Measurements from ENCODE around the gene ATP2B3. TPM values are rescaled to one million over a fixed set of nuclear protein-coding genes. Genes with fewer than 3 reads are reported as not detected.

The ATP2B3 gene
- total RNA-seq, 1 donor from 2014 or later = 0.25 TPM

DNA sequence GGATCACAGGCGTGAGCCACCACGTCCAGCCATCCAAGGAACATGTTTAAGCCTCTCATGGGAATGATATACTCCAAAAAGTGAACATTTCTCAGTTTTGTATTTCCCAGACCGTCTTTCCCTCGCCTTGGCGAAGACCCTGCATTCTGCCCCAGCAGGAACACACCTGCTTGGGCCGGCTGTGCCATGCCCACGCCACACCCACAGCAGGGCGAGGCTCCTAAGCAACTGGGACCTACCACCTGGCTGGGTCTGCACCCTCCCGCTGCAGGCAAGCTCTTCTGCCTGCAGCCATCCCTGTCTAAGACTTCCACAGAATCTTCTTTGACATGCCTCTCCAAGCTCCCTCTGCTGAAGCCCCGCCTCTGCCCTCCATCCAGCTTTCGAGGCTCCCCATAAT lies 77.9 kb downstream of the ATP2B3 start:
- no peak overlapping the region for H3K4me3 ChIP-seq
- H3K4me1 ChIP-seq = peaks cover 11% of the 10 kb centered on the region
- no peaks in the 10 kb centered on the region for H3K9me3 ChIP-seq
- TF ChIP-seq, protein P1, sequence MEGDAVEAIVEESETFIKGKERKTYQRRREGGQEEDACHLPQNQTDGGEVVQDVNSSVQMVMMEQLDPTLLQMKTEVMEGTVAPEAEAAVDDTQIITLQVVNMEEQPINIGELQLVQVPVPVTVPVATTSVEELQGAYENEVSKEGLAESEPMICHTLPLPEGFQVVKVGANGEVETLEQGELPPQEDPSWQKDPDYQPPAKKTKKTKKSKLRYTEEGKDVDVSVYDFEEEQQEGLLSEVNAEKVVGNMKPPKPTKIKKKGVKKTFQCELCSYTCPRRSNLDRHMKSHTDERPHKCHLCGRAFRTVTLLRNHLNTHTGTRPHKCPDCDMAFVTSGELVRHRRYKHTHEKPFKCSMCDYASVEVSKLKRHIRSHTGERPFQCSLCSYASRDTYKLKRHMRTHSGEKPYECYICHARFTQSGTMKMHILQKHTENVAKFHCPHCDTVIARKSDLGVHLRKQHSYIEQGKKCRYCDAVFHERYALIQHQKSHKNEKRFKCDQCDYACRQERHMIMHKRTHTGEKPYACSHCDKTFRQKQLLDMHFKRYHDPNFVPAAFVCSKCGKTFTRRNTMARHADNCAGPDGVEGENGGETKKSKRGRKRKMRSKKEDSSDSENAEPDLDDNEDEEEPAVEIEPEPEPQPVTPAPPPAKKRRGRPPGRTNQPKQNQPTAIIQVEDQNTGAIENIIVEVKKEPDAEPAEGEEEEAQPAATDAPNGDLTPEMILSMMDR (IDR thresholded peaks at IDR 0.05) = no peak
- no peak for TF ChIP-seq POLR2AphosphoS5 (IDR thresholded peaks at IDR 0.05; ENCODE audit: insufficient read depth in 1 of 2, low read depth in 1 of 2)
- no peak for TF ChIP-seq POLR2A (IDR thresholded peaks at IDR 0.05)
- intact Hi-C loops (cut with DNase I) = no loop called here
- H3K36me3 ChIP-seq = peaks cover 0 to 14% of the 10 kb centered on the region in 2 donors
- DNase-seq (ENCODE audit: extremely low spot score in 2 of 2) = no peak
- no peaks in the 10 kb centered on the region for H3K27me3 ChIP-seq
- no peak overlapping the region for H3K27ac ChIP-seq

DNA sequence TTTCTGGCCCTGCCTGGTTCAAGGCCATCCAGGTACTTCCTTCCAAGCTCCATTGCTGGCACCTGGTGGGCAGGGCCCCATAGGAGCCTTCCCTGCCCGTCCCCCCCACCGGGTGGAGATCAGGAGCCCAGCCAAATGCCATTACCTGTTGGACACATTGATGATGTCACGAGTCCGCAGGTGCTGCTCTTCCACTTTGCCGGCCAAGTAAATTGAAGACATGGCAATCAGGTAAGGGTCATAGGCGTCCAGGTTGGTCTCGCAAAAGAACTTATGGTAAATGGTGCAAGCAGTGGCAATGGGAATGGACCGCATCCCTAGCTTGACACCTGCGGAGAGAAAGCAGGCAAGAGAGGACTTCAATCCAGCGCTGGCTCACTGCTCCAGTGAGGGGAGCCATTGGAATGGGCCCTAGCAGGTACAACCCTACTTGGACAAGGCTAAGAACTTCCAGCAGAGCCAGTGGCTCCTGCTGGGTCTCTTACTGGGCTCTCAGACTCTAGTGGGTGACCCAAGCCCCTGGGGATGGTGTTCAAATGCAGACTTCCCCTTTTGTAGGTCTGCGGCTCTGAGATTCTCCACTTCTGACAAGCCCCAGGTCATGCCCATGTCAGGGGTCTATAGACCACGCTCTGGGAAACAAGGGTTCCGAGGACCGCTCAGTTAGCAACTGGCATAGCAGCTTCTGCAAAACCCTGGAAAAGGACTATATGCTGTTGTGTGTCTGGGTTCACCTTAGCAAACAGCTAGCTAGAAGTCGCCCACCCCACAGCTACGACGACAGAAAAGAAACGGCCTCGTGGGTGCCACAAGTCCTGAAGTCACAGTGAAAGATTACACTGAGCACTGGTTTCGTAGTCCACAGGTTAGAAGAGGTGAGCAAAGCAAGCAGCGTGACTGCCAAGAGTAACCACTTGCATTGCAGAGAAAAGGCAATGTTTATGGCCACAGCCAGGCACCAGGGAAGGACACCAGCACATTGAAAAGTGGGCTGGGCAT lies 78.7 kb downstream of the ATP2B3 start:
- H3K9me3 ChIP-seq = no peaks in the 10 kb centered on the region
- TF ChIP-seq POLR2AphosphoS5 (IDR thresholded peaks at IDR 0.05; ENCODE audit: insufficient read depth in 1 of 2, low read depth in 1 of 2) (no peak), POLR2A (IDR thresholded peaks at IDR 0.05) (no peak)
- TF ChIP-seq, protein P1 (IDR thresholded peaks at IDR 0.05) = no peak
- H3K36me3 ChIP-seq = peaks cover 0 to 14% of the 10 kb centered on the region in 2 donors
- no peak overlapping the region for H3K4me3 ChIP-seq
- H3K27me3 ChIP-seq = no peaks in the 10 kb centered on the region
- intact Hi-C loops (cut with DNase I) = no loop called here
- no peak for DNase-seq (ENCODE audit: extremely low spot score in 2 of 2)
- no peak overlapping the region for H3K27ac ChIP-seq
- peaks cover 11% of the 10 kb centered on the region for H3K4me1 ChIP-seq

DNA sequence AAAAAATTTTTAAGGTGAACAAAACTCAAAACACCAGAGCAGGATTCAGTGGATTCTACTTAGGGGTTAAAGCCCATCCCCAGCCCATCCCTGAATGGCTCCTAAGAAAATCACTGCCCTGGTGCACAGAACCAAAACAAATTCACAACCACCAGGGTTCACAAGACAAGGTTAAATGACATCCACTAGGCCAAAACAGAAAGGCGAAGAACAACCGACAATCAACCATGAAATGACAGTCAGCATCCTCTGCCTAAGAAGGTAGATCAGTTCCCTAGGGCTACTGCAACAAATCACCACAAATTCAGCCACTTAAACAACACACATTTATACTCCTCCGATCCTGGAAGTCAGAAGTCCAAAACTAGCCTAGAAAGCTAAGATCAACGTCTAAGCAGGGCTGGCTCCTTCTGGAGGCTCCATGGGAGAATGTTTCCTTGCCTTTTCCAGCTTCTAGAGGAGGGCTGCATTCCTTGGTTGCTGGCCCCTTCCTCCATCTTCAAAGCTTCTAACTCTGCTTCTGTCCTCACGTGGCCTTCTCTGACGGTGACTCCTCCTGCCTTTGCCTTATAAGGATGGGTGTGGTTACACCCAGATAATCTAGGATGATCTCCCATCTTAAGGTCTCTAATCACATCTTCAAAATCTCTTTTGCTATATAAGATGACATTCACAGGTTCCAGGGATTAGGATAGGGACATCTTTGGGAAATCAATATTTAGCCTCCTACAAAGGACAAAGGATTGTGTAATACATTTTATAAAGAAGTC lies 79.7 kb downstream of the ATP2B3 start:
- DNase-seq (ENCODE audit: extremely low spot score in 2 of 2) = no peak
- intact Hi-C loops (cut with DNase I) = no loop called here

DNA sequence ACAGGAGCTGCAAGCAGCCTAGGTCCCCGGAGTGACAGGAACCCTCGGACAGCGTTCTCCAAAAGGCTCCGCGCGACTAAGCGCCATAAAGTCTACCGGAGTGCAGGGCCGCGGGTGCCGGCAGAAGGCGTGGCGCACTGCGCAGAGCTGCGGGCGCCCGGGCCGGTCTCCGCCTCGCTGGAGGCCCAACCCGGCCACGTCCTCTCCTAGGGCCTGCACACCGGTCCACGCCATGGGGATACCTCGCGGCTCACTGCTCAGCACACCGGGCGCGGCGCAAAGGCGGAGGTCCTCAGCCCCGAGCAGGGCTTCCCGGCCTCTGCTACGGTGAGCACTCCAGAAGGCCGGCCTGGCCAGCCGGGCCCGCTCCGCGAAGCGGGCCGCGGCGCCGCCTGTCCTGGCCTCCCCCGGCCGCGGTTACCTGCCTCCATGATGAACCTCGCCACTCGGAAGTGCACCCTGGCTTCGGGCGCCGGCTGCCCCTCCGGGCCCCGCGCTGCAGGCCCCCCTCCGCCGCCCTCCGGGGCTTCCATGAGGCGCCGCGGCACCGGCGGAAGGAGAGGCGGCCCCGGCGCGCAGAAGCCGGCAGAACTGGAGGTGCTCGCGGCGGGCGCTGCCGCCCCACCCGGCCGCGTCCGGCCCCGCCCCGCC lies 81.2 kb downstream of the ATP2B3 start, which contains the start of gene CCNQ:
TSS of gene CCNQ (minus strand) at position 599 of the 651 bp plus-strand sequence. CDS start at position 533, 66 bp downstream.
- Histone ChIP-seq H3K27ac (peak within 1 kb of the TSS; percentile 61), H3K4me1 (peaks cover 11% of the 10 kb centered on the region), H3K27me3 (no peaks in the 10 kb centered on the region), H3K36me3 (peaks cover 0 to 13% of the 10 kb centered on the region in 2 donors), H3K4me3 (peak within 1 kb of the TSS; percentile 68 to 70), H3K9me3 (no peaks in the 10 kb centered on the region)
- no peak for TF ChIP-seq POLR2A (IDR thresholded peaks at IDR 0.05)
- TF ChIP-seq POLR2AphosphoS5 (IDR thresholded peaks at IDR 0.05; ENCODE audit: insufficient read depth in 1 of 2, low read depth in 1 of 2) = no peak
- TF ChIP-seq, protein P1 (IDR thresholded peaks at IDR 0.05) = no peak
- intact Hi-C loops (cut with DNase I) = no loop called here
- no peak for DNase-seq (ENCODE audit: extremely low spot score in 2 of 2)

More for the DNA sequence above, 79.7 kb downstream of the ATP2B3 start:
- Histone ChIP-seq H3K9me3 (no peaks in the 10 kb centered on the region), H3K4me3 (no peak overlapping the region), H3K27me3 (no peaks in the 10 kb centered on the region), H3K36me3 (peaks cover 0 to 14% of the 10 kb centered on the region in 2 donors), H3K4me1 (peaks cover 11% of the 10 kb centered on the region), H3K27ac (no peak overlapping the region)
- TF ChIP-seq POLR2A (IDR thresholded peaks at IDR 0.05) (no peak), POLR2AphosphoS5 (IDR thresholded peaks at IDR 0.05; ENCODE audit: insufficient read depth in 1 of 2, low read depth in 1 of 2) (no peak)
- TF ChIP-seq, protein P1 (IDR thresholded peaks at IDR 0.05) = no peak
